GM18951 (cell line): ENCODE results near the gene UGT1A6.
"Not testable (repeated sequence)": the region's sequence is repeated elsewhere in the genome, so short reads cannot be mapped to it uniquely, and the experiment has no call there.

ENCODE experiments used
- POLR2A ChIP-seq: IDR thresholded peaks from 4 replicates; pipeline ENCODE4 v1.6.1; 2011; ENCODE audit warnings: mild to moderate bottlenecking; ENCODE audit not compliant: insufficient read length, insufficient read depth; ENCODE audit errors: extremely low read depth
- in situ Hi-C: fragments of 300-500 bp; cut with MboI; formaldehyde crosslinking; loops from one replicate; pipeline ENCODE4 v1.12.0; 2022; ENCODE audit warnings: low sequenced_read_pairs, mixed read lengths, inconsistent platforms; ENCODE audit not compliant: unreplicated experiment

Gene UGT1A6

GRCh38 chr2:233691443-233692433, 952 bp upstream of the UGT1A6 start:
- in situ Hi-C loops, result no loop called here

GRCh38 chr2:233693963-233694362, 1.3 kb downstream of the UGT1A6 start:
- no peak for TF ChIP-seq POLR2A
- in situ Hi-C loops, result no loop called here

More at GRCh38 chr2:233691443-233692433, 952 bp upstream of the UGT1A6 start:
- no peak for TF ChIP-seq POLR2A

- TF ChIP-seq POLR2A, result no peak
- in situ Hi-C loops, result no loop called here
Observed at GRCh38 chr2:233698740-233699139, 6.0 kb downstream of the UGT1A6 start.

- in situ Hi-C loops, result no loop called here
- no peak for TF ChIP-seq POLR2A
Observed at GRCh38 chr2:233699424-233700027, 6.8 kb downstream of the UGT1A6 start.

GRCh38 chr2:233700028-233700635, 7.4 kb downstream of the UGT1A6 start:
- in situ Hi-C loops, result no loop called here

GRCh38 chr2:233700842-233701241, 8.2 kb downstream of the UGT1A6 start:
- in situ Hi-C loops, result not testable (repeated sequence)

More at GRCh38 chr2:233700028-233700635, 7.4 kb downstream of the UGT1A6 start:
- TF ChIP-seq POLR2A, result no peak

GRCh38 chr2:233702238-233702637, 9.5 kb downstream of the UGT1A6 start:
- in situ Hi-C loops, result no loop called here
- no peak for TF ChIP-seq POLR2A

GRCh38 chr2:233705911-233706506, 13.3 kb downstream of the UGT1A6 start:
- no peak for TF ChIP-seq POLR2A
- in situ Hi-C loops, result no loop called here

GRCh38 chr2:233706720-233707119, 14.0 kb downstream of the UGT1A6 start:
- in situ Hi-C loops, result no loop called here
- TF ChIP-seq POLR2A, result no peak

GRCh38 chr2:233707940-233708644, 15.4 kb downstream of the UGT1A6 start:
- in situ Hi-C loops, result no loop called here
- TF ChIP-seq POLR2A, result no peak

GRCh38 chr2:233708942-233709341, 16.3 kb downstream of the UGT1A6 start:
- TF ChIP-seq POLR2A, result no peak
- in situ Hi-C loops, result no loop called here

- in situ Hi-C loops, result no loop called here
- no peak for TF ChIP-seq POLR2A
Observed at GRCh38 chr2:233711312-233712008, 18.8 kb downstream of the UGT1A6 start.
